Colonic mucosa (tissue), 4 donors: ENCODE measurements around the gene CENPN. TPM values are rescaled to one million over a fixed set of nuclear protein-coding genes. Genes with fewer than 3 reads are reported as not detected.

Source experiments
- DNase-seq: peaks from one replicate; pipeline ENCODE4 v3.0.0-alpha.2; 2020
- H3K27ac ChIP-seq: fragments of 200-600 bp; one replicate; pipeline ENCODE4 v1.8.0; 2021
- H3K27me3 ChIP-seq: fragments of 200-600 bp; one replicate; pipeline ENCODE4 v1.8.0; 2021
- H3K36me3 ChIP-seq: fragments of 200-600 bp; one replicate; pipeline ENCODE4 v1.8.0; 2021
- H3K4me1 ChIP-seq: fragments of 200-600 bp; one replicate; pipeline ENCODE4 v1.8.0; 2021; ENCODE audit warnings: mild to moderate bottlenecking
- H3K4me3 ChIP-seq: fragments of 200-600 bp; one replicate; pipeline ENCODE4 v1.8.0; 2021
- H3K9ac ChIP-seq, 2 donors: one replicate each; pipeline ENCODE4 v1.7.0; 2013; ENCODE audit warnings: control low read depth in 2 of 2, low read depth in 2 of 2, low read length in 2 of 2
- H3K9me3 ChIP-seq: fragments of 200-600 bp; one replicate; pipeline ENCODE4 v1.8.0; 2021
- intact Hi-C: fragments of 100-400 bp; cut with DNase I; formaldehyde crosslinking; loops from one replicate; pipeline ENCODE4 v1.14.1; 2022
- total RNA-seq, 2 donors: library from RNA; stranded (reverse); fragmentation: NEBNext Ultra II Directional in 1 of 2; extraction: Animal tissue kit (Norgen Biotek cat#: 25700) in 1 of 2; gene quantifications; one replicate each; pipeline ENCODE4 v1.2.1, GENCODE V29; 2021
- TF ChIP-seq, protein P1 (sequence below): fragments of 200-600 bp; IDR thresholded peaks from one replicate; pipeline ENCODE4 v1.8.0; 2022; ENCODE audit warnings: antibody characterized with exemption, mild to moderate bottlenecking
- donor health status: healthy.
- donor health status: DM: no; HTN: no; CAD: no.
- donor health status: DM: no; HTN: no; CAD: no.

Gene CENPN
- total RNA-seq, 2 donors from 2014 or later: 9.3 to 28.7 TPM

GRCh38 chr16:81003064-81003463 is 4.0 kb upstream of the CENPN start:
- intact Hi-C loops: no loop called here
- no peaks in the 10 kb centered on the region for H3K36me3 ChIP-seq

DNA sequence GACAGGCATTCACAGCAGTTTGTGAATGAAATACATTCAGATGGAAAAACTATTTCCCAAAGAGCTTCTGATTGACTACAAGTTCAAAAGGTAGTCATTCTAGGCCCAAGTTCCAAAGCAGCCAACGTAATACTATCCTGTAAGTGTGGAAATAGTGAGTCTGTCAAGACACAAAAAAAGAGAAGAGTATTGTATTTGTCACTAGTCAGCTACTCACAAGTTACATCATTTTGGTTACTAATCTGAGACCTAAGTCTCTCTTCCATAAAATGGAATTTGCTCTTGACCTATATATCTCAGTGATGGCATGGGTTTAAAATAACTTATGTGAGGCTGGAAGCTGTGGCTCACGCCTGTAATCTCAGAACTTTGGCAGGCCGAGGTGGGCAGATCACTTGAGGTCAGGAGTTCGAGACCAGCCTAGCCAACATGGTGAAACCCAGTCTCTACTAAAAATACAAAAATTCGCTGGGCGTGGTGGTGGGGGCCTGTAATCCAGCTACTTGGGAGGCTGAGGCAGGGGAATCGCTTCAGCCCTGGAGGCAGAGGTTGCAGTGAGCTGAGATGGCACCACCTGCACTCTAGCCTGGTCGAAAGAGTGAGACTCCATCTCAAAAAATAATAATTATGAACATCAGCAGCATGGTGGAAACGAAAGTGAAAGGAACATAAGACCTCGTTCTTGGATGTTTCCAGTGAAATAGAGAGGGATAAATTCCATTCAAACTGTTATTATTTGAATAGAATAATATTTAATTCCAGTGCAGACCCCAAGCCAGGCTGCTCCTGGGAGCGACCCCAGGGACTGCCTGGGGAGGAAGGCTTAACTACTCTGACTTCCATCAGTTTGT is 3.2 kb upstream of the CENPN start:
- Histone ChIP-seq H3K4me3 (peak overlapping the region; percentile 24), H3K27ac (peak overlapping the region; percentile 69), H3K4me1 (peaks cover 5% of the 10 kb centered on the region), H3K27me3 (no peaks in the 10 kb centered on the region), H3K9ac (peak overlapping the region; percentile 21 to 56), H3K9me3 (no peaks in the 10 kb centered on the region), H3K36me3 (no peaks in the 10 kb centered on the region)
- no peak for DNase-seq
- intact Hi-C loops: no loop called here
- TF ChIP-seq, protein P1, sequence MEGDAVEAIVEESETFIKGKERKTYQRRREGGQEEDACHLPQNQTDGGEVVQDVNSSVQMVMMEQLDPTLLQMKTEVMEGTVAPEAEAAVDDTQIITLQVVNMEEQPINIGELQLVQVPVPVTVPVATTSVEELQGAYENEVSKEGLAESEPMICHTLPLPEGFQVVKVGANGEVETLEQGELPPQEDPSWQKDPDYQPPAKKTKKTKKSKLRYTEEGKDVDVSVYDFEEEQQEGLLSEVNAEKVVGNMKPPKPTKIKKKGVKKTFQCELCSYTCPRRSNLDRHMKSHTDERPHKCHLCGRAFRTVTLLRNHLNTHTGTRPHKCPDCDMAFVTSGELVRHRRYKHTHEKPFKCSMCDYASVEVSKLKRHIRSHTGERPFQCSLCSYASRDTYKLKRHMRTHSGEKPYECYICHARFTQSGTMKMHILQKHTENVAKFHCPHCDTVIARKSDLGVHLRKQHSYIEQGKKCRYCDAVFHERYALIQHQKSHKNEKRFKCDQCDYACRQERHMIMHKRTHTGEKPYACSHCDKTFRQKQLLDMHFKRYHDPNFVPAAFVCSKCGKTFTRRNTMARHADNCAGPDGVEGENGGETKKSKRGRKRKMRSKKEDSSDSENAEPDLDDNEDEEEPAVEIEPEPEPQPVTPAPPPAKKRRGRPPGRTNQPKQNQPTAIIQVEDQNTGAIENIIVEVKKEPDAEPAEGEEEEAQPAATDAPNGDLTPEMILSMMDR: no peak

More at GRCh38 chr16:81003064-81003463, 4.0 kb upstream of the CENPN start:
- H3K9me3 ChIP-seq: no peaks in the 10 kb centered on the region
- DNase-seq: no peak
- H3K9ac ChIP-seq: no peak overlapping the region
- H3K4me3 ChIP-seq: no peak overlapping the region
- no peak overlapping the region for H3K27ac ChIP-seq
- H3K4me1 ChIP-seq: peaks cover 5% of the 10 kb centered on the region
- TF ChIP-seq, protein P1: no peak
- H3K27me3 ChIP-seq: no peaks in the 10 kb centered on the region

DNA sequence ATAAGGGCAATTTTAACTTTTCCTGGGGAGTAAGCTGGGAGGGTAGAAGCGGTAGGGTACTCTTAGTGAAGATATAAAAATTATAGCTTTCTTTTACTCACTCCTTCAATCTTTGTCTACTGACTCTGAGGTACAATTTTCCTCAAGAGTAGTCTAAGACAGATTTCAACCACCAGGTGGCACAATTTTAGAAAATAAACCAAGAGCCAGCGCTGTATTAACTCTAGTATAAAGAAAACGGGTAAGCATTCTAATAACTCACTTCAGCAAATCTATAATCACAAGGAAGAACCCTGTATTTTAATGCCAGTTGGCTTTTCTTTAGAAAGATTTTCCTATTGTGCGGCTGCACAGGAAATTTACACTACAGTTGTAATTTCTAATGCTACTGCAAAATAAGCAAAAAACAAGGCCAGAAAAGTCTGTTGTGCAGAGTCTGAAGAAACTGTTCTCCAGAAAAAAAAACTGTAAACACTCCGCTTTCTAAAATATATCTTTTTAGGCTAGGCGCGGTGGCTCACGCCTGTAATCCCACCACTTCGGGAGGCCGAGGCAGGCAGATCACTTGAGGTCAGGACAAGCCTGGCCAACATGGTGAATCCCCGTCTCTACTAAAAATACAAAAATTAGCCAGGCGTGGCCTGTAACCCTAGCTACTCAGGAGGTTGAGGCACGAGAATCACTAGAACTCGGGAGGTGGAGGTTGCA is 2.2 kb upstream of the CENPN start:
- Histone ChIP-seq H3K27me3 (no peaks in the 10 kb centered on the region), H3K36me3 (no peaks in the 10 kb centered on the region), H3K4me1 (peaks cover 5% of the 10 kb centered on the region), H3K9me3 (no peaks in the 10 kb centered on the region), H3K27ac (peak overlapping the region; percentile 69), H3K4me3 (peak overlapping the region; percentile 24), H3K9ac (peak overlapping the region in 1 of 2 donors; percentile 21)
- TF ChIP-seq, protein P1: peak; percentile 57
- DNase-seq: peak; percentile 53
- intact Hi-C loops: no loop called here

DNA sequence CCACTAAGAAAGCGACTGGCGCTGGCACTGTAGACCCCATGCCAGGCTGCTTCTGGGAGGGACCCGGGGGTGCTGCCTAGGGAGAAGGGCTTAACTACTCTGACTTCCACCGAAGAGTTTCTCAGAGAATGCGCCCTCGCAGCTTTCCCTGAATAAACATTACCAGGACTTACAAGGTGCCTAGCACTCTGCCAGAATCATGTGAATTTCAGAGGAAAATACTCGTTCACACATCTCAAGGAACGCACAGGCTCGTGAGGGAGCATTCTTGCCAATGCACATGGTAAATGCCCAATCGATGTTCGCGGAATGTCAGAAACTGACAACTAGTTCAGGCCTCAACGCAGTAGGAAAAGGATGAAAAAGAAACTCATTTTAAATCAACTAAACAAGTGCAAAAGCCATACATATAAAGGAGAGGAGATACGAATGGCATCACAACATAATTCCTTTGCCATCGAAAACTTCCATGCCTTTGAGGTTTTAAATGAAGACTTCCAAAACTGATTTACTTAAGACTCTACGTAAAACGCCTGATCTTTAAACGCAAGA is 1.3 kb upstream of the CENPN start:
- H3K27me3 ChIP-seq: no peaks in the 10 kb centered on the region
- H3K9ac ChIP-seq: peak overlapping the region; percentile 95 to 96
- peak; percentile 32 for DNase-seq
- peaks cover 5% of the 10 kb centered on the region for H3K4me1 ChIP-seq
- intact Hi-C loops: no loop called here
- peak overlapping the region; percentile 92 for H3K27ac ChIP-seq
- TF ChIP-seq, protein P1: no peak
- H3K4me3 ChIP-seq: peak overlapping the region; percentile 79
- H3K9me3 ChIP-seq: no peaks in the 10 kb centered on the region
- no peaks in the 10 kb centered on the region for H3K36me3 ChIP-seq

DNA sequence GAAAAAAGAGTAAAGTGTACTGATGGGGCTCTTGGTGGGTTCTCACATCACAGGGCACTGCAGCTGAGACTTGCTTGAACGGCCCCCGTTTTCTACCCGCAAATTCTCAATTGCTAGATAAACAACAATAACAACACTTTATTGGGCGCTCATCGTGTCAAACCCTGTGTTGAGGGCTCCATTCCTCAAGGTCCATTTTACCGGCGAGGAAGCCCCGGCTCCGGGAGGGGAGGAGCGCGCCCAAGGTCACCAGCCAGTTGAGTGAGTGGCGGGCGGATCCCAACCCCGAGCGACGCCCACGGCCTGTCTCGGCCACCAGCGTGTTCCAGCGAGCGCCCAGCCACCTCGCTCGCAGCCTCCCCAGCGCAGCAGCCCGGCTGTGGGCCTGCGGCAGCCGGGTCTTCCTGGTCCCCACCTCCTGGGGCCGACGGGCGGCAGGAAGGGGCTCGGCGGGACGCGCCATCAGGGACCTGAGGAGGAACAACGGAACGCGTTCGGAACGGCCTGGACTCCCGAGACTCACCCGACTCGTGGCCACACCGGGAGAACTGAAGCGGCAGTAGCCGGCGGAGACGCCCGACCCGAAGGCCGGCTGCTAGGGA is 702 bp upstream of the CENPN start:
- H3K4me1 ChIP-seq: peaks cover 5% of the 10 kb centered on the region
- intact Hi-C loops: no loop called here
- H3K27me3 ChIP-seq: no peaks in the 10 kb centered on the region

More for the DNA sequence above, 702 bp upstream of the CENPN start:
- Histone ChIP-seq H3K9me3 (no peaks in the 10 kb centered on the region), H3K36me3 (no peaks in the 10 kb centered on the region), H3K4me3 (peak overlapping the region; percentile 79), H3K27ac (peak overlapping the region; percentile 92), H3K9ac (peak overlapping the region; percentile 95 to 96)
- DNase-seq: peak; percentile 83
- TF ChIP-seq, protein P1: no peak
